Neural cell (in vitro differentiated cells): ENCODE data around the gene GYPC. TPM values are rescaled to one million over a fixed set of nuclear protein-coding genes. Genes with fewer than 3 reads are reported as not detected.

Source experiments
- H2AFZ ChIP-seq: fragments of 200-600, 300-800 bp; sonication (generic), shearing (Covaris generic); 2 replicates; pipeline ENCODE4 v1.6.0; 2014; ENCODE audit warnings: low read depth, mild to moderate bottlenecking, antibody characterized with exemption, low read length, moderate library complexity
- H3F3A ChIP-seq: fragments of 200-600 bp; shearing (Covaris generic); 2 replicates; pipeline ENCODE4 v1.6.1; 2016; ENCODE audit warnings: mild to moderate bottlenecking, moderate library complexity, mixed read lengths, antibody characterized with exemption, low read length; ENCODE audit not compliant: insufficient read depth, poor library complexity, severe bottlenecking
- H3K27ac ChIP-seq: fragments of 200-600, 300-800 bp; sonication (generic), shearing (Covaris generic); 2 replicates; pipeline ENCODE4 v1.5.1; 2014; ENCODE audit warnings: mild to moderate bottlenecking, low read length, moderate library complexity
- H3K27me3 ChIP-seq: fragments of 300-800, 200-600 bp; sonication (generic), shearing (Covaris generic); 2 replicates; pipeline ENCODE4 v1.6.0; 2014; ENCODE audit warnings: mild to moderate bottlenecking, low read depth, low read length, moderate library complexity; ENCODE audit not compliant: insufficient read depth
- H3K36me3 ChIP-seq: fragments of 300-800, 200-600 bp; sonication (generic), shearing (Covaris generic); 2 replicates; pipeline ENCODE4 v1.5.1; 2014; ENCODE audit warnings: mild to moderate bottlenecking, antibody characterized with exemption, low read length, moderate library complexity; ENCODE audit not compliant: insufficient read depth
- H3K4me2 ChIP-seq: fragments of 300-800, 200-600 bp; sonication (generic), shearing (Covaris generic); 2 replicates; pipeline ENCODE4 v1.6.0; 2014; ENCODE audit warnings: mild to moderate bottlenecking, low read length
- H3K4me3 ChIP-seq: fragments of 300-800, 200-600 bp; sonication (generic), shearing (Covaris generic); 2 replicates; pipeline ENCODE4 v1.5.1; 2014; ENCODE audit warnings: mild to moderate bottlenecking, low read length, moderate library complexity
- H3K79me2 ChIP-seq: fragments of 200-600 bp; shearing (Covaris generic); replicated peaks from 2 replicates; pipeline ENCODE4 v1.6.0; 2014; ENCODE audit warnings: mild to moderate bottlenecking, low read length, moderate library complexity; ENCODE audit not compliant: insufficient read depth
- H3K9ac ChIP-seq: fragments of 300-800, 200-600 bp; sonication (generic), shearing (Covaris generic); 2 replicates; pipeline ENCODE4 v1.6.1; 2016; ENCODE audit warnings: mild to moderate bottlenecking, low read length, mixed read lengths
- H3K9me2 ChIP-seq: fragments of 200-600 bp; shearing (Covaris generic); 2 replicates; pipeline ENCODE4 v1.6.1; 2016; ENCODE audit warnings: mild to moderate bottlenecking, low read length, mixed read lengths; ENCODE audit not compliant: insufficient read depth
- H3K9me3 ChIP-seq: fragments of 200-600, 300-800 bp; sonication (generic), shearing (Covaris generic); 2 replicates; pipeline ENCODE4 v1.6.1; 2016; ENCODE audit warnings: mild to moderate bottlenecking, mixed run types, low read length, moderate library complexity, mixed read lengths
- H4K20me1 ChIP-seq: fragments of 200-600 bp; shearing (Covaris generic); 2 replicates; pipeline ENCODE4 v1.6.1; 2016; ENCODE audit warnings: mild to moderate bottlenecking, mixed run types; ENCODE audit not compliant: insufficient read depth
- CTCF ChIP-seq: fragments of 450-650 bp; IDR thresholded peaks from 2 replicates; pipeline ENCODE4 v1.5.1; 2014; ENCODE audit warnings: antibody characterized with exemption, mild to moderate bottlenecking, moderate library complexity; ENCODE audit not compliant: poor library complexity, severe bottlenecking
- EP300 ChIP-seq: fragments of 450-650 bp; conservative IDR thresholded peaks from 2 replicates; pipeline ENCODE4 v1.6.1; 2014; ENCODE audit warnings: antibody characterized with exemption, mild to moderate bottlenecking, moderate library complexity; ENCODE audit not compliant: poor library complexity, severe bottlenecking
- EZH2 ChIP-seq: fragments of 200-600, 300-800 bp; shearing (Covaris generic), sonication (generic); IDR thresholded peaks from 2 replicates; pipeline ENCODE4 v1.6.1; 2014; ENCODE audit warnings: antibody characterized with exemption, low read length, borderline replicate concordance, mild to moderate bottlenecking; ENCODE audit not compliant: insufficient read depth, poor library complexity, severe bottlenecking
- MXI1 ChIP-seq: fragments of 450-650 bp; conservative IDR thresholded peaks from 2 replicates; pipeline ENCODE4 v1.6.1; 2014; ENCODE audit warnings: antibody characterized with exemption, mild to moderate bottlenecking; ENCODE audit not compliant: poor library complexity, severe bottlenecking
- POLR2AphosphoS5 ChIP-seq: IDR thresholded peaks from 2 replicates; pipeline ENCODE4 v1.6.1; 2012
- RAD21 ChIP-seq: fragments of 450-650 bp; conservative IDR thresholded peaks from 2 replicates; pipeline ENCODE4 v1.6.1; 2014; ENCODE audit warnings: antibody characterized with exemption, mild to moderate bottlenecking, moderate library complexity
- REST ChIP-seq: IDR thresholded peaks from 2 replicates; pipeline ENCODE4 v1.6.1; 2012; ENCODE audit warnings: borderline replicate concordance
- SMC3 ChIP-seq: fragments of 450-650 bp; conservative IDR thresholded peaks from 2 replicates; pipeline ENCODE4 v1.6.1; 2014; ENCODE audit warnings: antibody characterized with exemption, mild to moderate bottlenecking, moderate library complexity; ENCODE audit not compliant: poor library complexity
- TAF1 ChIP-seq: IDR thresholded peaks from 2 replicates; pipeline ENCODE4 v1.6.1; 2012; ENCODE audit warnings: low read depth
- polyA plus RNA-seq: library from polyadenylated mRNA; depleted of rRNA; stranded (reverse); fragments of >200 nt; gene quantifications from 2 replicates; pipeline ENCODE4 v1.2.3, GENCODE V29; 2014

Gene GYPC
- polyA plus RNA-seq, 1 donor from 2014 or later: 0.40 TPM

- no peaks in the 10 kb centered on the region for H4K20me1 ChIP-seq
- H3K9me3 ChIP-seq: no peaks in the 10 kb centered on the region
- no peak overlapping the region for H3K9ac ChIP-seq
- no peaks in the 10 kb centered on the region for H3K27me3 ChIP-seq
- no peaks in the 10 kb centered on the region for H3K79me2 ChIP-seq
- H3K4me3 ChIP-seq: no peak overlapping the region
- H3K4me2 ChIP-seq: no peak overlapping the region
- H3F3A ChIP-seq: no peaks in the 10 kb centered on the region
- H3K27ac ChIP-seq: no peak overlapping the region
- no peak for TF ChIP-seq SMC3
- TF ChIP-seq REST: no peak
- TF ChIP-seq RAD21: no peak
- TF ChIP-seq CTCF: no peak
- TF ChIP-seq POLR2AphosphoS5: no peak
- no peak for TF ChIP-seq EZH2
- no peak for TF ChIP-seq TAF1
- TF ChIP-seq EP300: no peak
- TF ChIP-seq MXI1: no peak
- H3K9me2 ChIP-seq: no peaks in the 10 kb centered on the region
- no peak overlapping the region for H2AFZ ChIP-seq
- no peaks in the 10 kb centered on the region for H3K36me3 ChIP-seq
Measured at GRCh38 chr2:126700677-126701076, 44.7 kb downstream of the GYPC start.

GRCh38 chr2:126703311-126703710, 47.4 kb downstream of the GYPC start:
- Histone ChIP-seq H3K27me3 (no peaks in the 10 kb centered on the region), H3K9me2 (no peaks in the 10 kb centered on the region)
- TF ChIP-seq CTCF: no peak
- no peak for TF ChIP-seq EP300

More at GRCh38 chr2:126703311-126703710, 47.4 kb downstream of the GYPC start:
- Histone ChIP-seq H4K20me1 (no peaks in the 10 kb centered on the region), H3K4me2 (no peak overlapping the region), H3K9ac (no peak overlapping the region), H3K4me3 (no peak overlapping the region), H3K36me3 (no peaks in the 10 kb centered on the region), H3F3A (no peaks in the 10 kb centered on the region), H3K79me2 (no peaks in the 10 kb centered on the region), H3K27ac (no peak overlapping the region), H2AFZ (no peak overlapping the region), H3K9me3 (no peaks in the 10 kb centered on the region)
